Caco-2 (cell line): ENCODE measurements around the gene TRAF3. TPM values are rescaled to one million over a fixed set of nuclear protein-coding genes. Genes with fewer than 3 reads are reported as not detected.

Source experiments
- BruUV-seq: library from RNA; stranded (reverse); fragments of 400-500 nt; replicated peaks from 2 replicates; lab custom pipeline; 2021; lab: Mats Ljungman, UMichigan
- CTCF ChIA-PET: fragments of 300-600 bp; sonication (Branson Sonifier 250); formaldehyde crosslinking; loops from one replicate; lab custom pipeline; 2022; ENCODE audit warnings: antibody characterized with exemption; lab: Charles Lee
- POLR2A ChIA-PET: fragments of 300-600 bp; sonication (Branson Sonifier 250); formaldehyde crosslinking; loops from one replicate; lab custom pipeline; 2022; ENCODE audit warnings: antibody characterized with exemption; lab: Charles Lee
- DNase-seq, 2 experiments: peaks; one replicate each; pipeline versions ENCODE4 v3.0.0 to v3.0.0-alpha.2; 2020 to 2022
- H3K27me3 ChIP-seq: replicated peaks from 2 replicates; pipeline ENCODE4 v1.6.0; 2011; ENCODE audit warnings: low read length; ENCODE audit not compliant: control insufficient read depth, insufficient read depth
- H3K36me3 ChIP-seq: 2 replicates; pipeline ENCODE4 v1.5.1; 2011; ENCODE audit warnings: low read length; ENCODE audit not compliant: control insufficient read depth, insufficient read depth
- H3K4me1 ChIP-seq: fragments of 250-450 bp; sonication (Bioruptor Pico); 2 replicates; pipeline ENCODE4 v1.5.1; 2020; ENCODE audit warnings: mild to moderate bottlenecking
- H3K4me3 ChIP-seq: 2 replicates; pipeline ENCODE4 v1.5.1; 2011; ENCODE audit warnings: low read depth, mild to moderate bottlenecking, control low read depth, low read length
- H3K9me3 ChIP-seq: fragments of 250-450 bp; sonication (Bioruptor Pico); 2 replicates; pipeline ENCODE4 v1.5.1; 2020; ENCODE audit warnings: mild to moderate bottlenecking, moderate library complexity
- H3K27ac Mint-ChIP-seq: one replicate; pipeline ENCODE4 v1.8.0; 2022; ENCODE audit warnings: mixed read lengths; ENCODE audit not compliant: unreplicated experiment
- H3K27me3 Mint-ChIP-seq: one replicate; pipeline ENCODE4 v1.8.0; 2022; ENCODE audit warnings: mixed read lengths; ENCODE audit not compliant: insufficient read depth, unreplicated experiment
- H3K36me3 Mint-ChIP-seq: one replicate; pipeline ENCODE4 v1.8.0; 2022; ENCODE audit warnings: mild to moderate bottlenecking, mixed read lengths; ENCODE audit not compliant: insufficient read depth, unreplicated experiment
- H3K4me1 Mint-ChIP-seq: one replicate; pipeline ENCODE4 v1.8.0; 2022; ENCODE audit warnings: low read depth, mixed read lengths; ENCODE audit not compliant: unreplicated experiment
- H3K4me3 Mint-ChIP-seq: one replicate; pipeline ENCODE4 v1.8.0; 2022; ENCODE audit warnings: mild to moderate bottlenecking, moderate library complexity, mixed read lengths; ENCODE audit not compliant: unreplicated experiment
- H3K9me3 Mint-ChIP-seq: one replicate; pipeline ENCODE4 v1.8.0; 2022; ENCODE audit warnings: mixed read lengths; ENCODE audit not compliant: unreplicated experiment
- CTCF ChIP-seq, 2 experiments: fragments of 200-600 bp in 1 of 2; IDR thresholded peaks; 1 replicate in 1 of 2; 2 replicates in 1 of 2; pipeline versions ENCODE4 v1.5.1 to v1.8.0; 2011 to 2022; ENCODE audit warnings: antibody characterized with exemption in 1 of 2, control low read depth in 1 of 2, inconsistent platforms in 1 of 2, low read depth in 1 of 2, low read length in 1 of 2, mild to moderate bottlenecking in 1 of 2, moderate library complexity in 1 of 2; ENCODE audit not compliant: insufficient read depth in 1 of 2, severe bottlenecking in 1 of 2, unreplicated experiment in 1 of 2
- intact Hi-C: fragments of 100-400 bp; cut with micrococcal nuclease; formaldehyde crosslinking; loops from one replicate; pipeline ENCODE4 v1.10.0; 2022; ENCODE audit not compliant: unreplicated experiment
- total RNA-seq: library from RNA; stranded (reverse); gene quantifications from 2 replicates; pipeline ENCODE4 v1.2.3, GENCODE V29; 2022

The TRAF3 gene
- total RNA-seq, 1 experiment from 2014 or later, result 16.6 TPM

GRCh38 chr14:102751088-102751487, 26.2 kb upstream of the TRAF3 start:
- intact Hi-C loops, result no loop called here
- no peaks in the 10 kb centered on the region for H3K27me3 Mint-ChIP-seq
- TF ChIP-seq CTCF (IDR thresholded peaks at IDR 0.05; ENCODE audit: insufficient read depth in 1 of 2, low read depth in 1 of 2, low read length in 1 of 2, severe bottlenecking in 1 of 2, unreplicated experiment in 1 of 2), result no peak
- BruUV-seq, result no TSS peak
- no peaks in the 10 kb centered on the region for H3K9me3 Mint-ChIP-seq
- H3K4me3 Mint-ChIP-seq, result no peak overlapping the region
- H3K9me3 ChIP-seq, result no peaks in the 10 kb centered on the region
- H3K4me1 ChIP-seq, result no peaks in the 10 kb centered on the region
- no peaks in the 10 kb centered on the region for H3K27me3 ChIP-seq
- no peak overlapping the region for H3K4me3 ChIP-seq
- DNase-seq, result no peak
- no peaks in the 10 kb centered on the region for H3K36me3 ChIP-seq
- no peak overlapping the region for H3K27ac Mint-ChIP-seq
- H3K4me1 Mint-ChIP-seq, result no peaks in the 10 kb centered on the region
- H3K36me3 Mint-ChIP-seq, result peaks cover 16% of the 10 kb centered on the region
- POLR2A ChIA-PET, result no interaction called here
- CTCF ChIA-PET, result interaction anchor here (1.7 kb wide), 1 partner anchor 57 kb away, joined by 4 read pairs; no protein-coding TSS in a partner anchor

- peaks cover 6% of the 10 kb centered on the region for H3K36me3 Mint-ChIP-seq
- no peaks in the 10 kb centered on the region for H3K4me1 Mint-ChIP-seq
- DNase-seq, result no peak
- no peaks in the 10 kb centered on the region for H3K9me3 Mint-ChIP-seq
- Histone ChIP-seq H3K27me3 (no peaks in the 10 kb centered on the region), H3K4me3 (no peak overlapping the region), H3K4me1 (no peaks in the 10 kb centered on the region), H3K9me3 (no peaks in the 10 kb centered on the region), H3K36me3 (no peaks in the 10 kb centered on the region)
- H3K27me3 Mint-ChIP-seq, result no peaks in the 10 kb centered on the region
- POLR2A ChIA-PET, result no interaction called here
- intact Hi-C loops, result no loop called here
- no peak overlapping the region for H3K27ac Mint-ChIP-seq
- TF ChIP-seq CTCF (IDR thresholded peaks at IDR 0.05; ENCODE audit: insufficient read depth in 1 of 2, low read depth in 1 of 2, low read length in 1 of 2, severe bottlenecking in 1 of 2, unreplicated experiment in 1 of 2), result no peak
- CTCF ChIA-PET, result no interaction called here
- H3K4me3 Mint-ChIP-seq, result no peak overlapping the region
- BruUV-seq, result no TSS peak
Measured at GRCh38 chr14:102752239-102752847, 24.9 kb upstream of the TRAF3 start.

DNA sequence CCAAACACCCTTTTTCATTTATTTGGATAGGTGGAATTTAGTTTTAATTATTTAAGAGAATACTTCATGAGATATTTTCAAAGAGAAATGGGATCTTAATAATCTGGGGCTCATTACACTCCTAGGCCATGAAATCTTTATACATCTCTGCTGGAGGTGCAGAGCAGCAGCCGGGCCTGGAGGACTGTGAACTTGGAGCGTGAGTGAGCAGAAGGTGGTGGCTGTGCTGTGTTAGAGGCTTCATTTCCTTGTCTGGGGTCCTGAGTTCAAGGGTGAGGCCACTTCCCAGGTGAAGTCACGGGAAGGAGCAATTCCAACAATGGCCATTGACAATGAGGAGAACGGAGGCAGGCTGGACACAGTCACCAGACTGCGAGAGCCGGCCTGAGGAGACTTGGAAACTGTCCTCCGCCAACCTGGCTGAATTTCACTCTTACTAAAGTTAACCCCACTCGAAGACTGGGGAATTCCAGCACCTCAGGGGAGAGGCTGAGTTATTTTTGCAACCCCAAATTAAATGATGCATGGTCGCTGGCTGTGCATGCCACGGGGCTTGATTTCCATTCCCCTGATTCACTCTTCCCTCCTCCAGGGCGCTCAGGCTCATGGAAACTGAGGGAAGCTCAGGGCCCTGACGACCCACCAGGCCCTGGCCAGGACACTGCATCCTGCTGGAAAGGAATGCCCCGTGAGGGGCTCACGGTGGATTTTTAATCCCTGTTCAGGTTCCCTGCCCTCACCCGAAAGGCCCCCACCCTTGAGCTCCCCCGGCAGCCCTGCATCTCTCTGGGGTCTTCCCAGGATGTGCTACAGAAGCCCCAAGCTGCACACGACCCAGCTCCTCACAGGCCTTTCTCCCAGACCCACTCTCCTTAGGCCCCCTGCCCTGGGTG, 22.6 kb upstream of the TRAF3 start:
- CTCF ChIA-PET, result no interaction called here
- no TSS peak for BruUV-seq
- H3K27me3 Mint-ChIP-seq, result no peaks in the 10 kb centered on the region
- POLR2A ChIA-PET, result no interaction called here
- no peak for TF ChIP-seq CTCF (IDR thresholded peaks at IDR 0.05; ENCODE audit: insufficient read depth in 1 of 2, low read depth in 1 of 2, low read length in 1 of 2, severe bottlenecking in 1 of 2, unreplicated experiment in 1 of 2)
- no peaks in the 10 kb centered on the region for H3K9me3 Mint-ChIP-seq
- H3K9me3 ChIP-seq, result no peaks in the 10 kb centered on the region
- H3K27ac Mint-ChIP-seq, result no peak overlapping the region
- no peak overlapping the region for H3K4me3 Mint-ChIP-seq
- H3K36me3 ChIP-seq, result no peaks in the 10 kb centered on the region
- no peaks in the 10 kb centered on the region for H3K4me1 ChIP-seq
- H3K4me3 ChIP-seq, result no peak overlapping the region
- no peaks in the 10 kb centered on the region for H3K4me1 Mint-ChIP-seq
- H3K36me3 Mint-ChIP-seq, result peaks cover 6% of the 10 kb centered on the region
- no peak for DNase-seq
- no peaks in the 10 kb centered on the region for H3K27me3 ChIP-seq
- intact Hi-C loops, result no loop called here
